HG03135 (cell line): ENCODE measurements around the gene SPG7.
"Not testable (repeated sequence)": the region's sequence is repeated elsewhere in the genome, so short reads cannot be mapped to it uniquely, and the experiment has no call there.

Source experiments
- ATAC-seq: cut with Tn5 transposase; IDR thresholded peaks from one replicate; pipeline ENCODE4 v1.9.1; 2021; ENCODE audit warnings: mild to moderate bottlenecking, moderate library complexity; ENCODE audit not compliant: unreplicated experiment

SPG7 gene

DNA sequence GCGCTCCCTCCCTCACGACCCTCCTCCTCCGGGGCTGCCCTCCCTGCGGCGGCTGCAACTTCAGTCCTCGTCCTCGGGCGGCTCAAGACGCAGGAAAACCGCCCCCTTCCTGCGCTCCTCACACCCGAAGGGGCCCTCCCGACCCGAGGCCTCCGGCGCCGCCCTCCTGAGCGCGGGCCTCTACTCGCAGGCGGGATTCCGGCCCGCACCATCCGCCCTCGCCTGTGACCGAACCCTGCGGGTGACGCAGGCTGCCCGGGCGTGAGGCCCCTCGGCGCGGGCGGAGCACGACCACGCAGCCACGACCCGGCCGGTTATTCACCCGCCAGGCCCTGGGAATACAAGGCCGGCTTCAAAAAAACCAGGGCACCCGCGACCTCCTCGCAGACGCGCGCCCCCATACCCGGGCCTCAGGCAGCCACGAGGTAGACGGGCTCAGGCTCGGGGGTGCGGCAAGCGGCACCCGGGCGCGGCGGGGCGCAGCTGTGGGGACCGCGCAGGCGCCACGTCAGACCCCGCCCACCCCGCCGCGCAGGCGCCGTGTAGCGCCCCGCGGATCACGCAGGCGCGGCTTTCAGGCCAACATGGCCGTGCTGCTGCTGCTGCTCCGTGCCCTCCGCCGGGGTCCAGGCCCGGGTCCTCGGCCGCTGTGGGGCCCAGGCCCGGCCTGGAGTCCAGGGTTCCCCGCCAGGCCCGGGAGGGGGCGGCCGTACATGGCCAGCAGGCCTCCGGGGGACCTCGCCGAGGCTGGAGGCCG lies at the start of gene SPG7:
Gene SPG7 (plus strand): TSS at position 570 of the 757 bp plus-strand sequence. CDS start 15 bp downstream, at position 585.
- ATAC-seq: peak; percentile 64

DNA sequence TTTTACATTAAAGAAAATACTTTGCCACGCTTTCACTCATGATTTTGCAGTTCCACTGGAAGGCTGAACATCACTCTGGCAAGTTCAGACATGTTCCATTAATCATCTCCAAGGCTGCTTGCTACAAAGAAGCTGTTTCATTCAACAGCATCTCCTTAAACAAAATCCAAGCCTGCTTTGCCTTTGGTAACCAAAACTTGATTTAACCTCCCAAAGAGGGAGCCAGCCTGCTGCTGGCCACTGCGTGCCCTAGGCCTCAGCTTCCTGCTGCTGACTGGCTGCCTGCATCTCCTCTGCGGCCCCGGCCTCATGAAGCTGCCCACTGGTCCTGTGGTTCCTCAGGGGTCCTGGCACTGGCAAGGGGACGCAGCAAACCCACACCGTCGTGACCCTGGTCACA lies 49.7 kb upstream of the SPG7 start:
- ATAC-seq: no peak

DNA sequence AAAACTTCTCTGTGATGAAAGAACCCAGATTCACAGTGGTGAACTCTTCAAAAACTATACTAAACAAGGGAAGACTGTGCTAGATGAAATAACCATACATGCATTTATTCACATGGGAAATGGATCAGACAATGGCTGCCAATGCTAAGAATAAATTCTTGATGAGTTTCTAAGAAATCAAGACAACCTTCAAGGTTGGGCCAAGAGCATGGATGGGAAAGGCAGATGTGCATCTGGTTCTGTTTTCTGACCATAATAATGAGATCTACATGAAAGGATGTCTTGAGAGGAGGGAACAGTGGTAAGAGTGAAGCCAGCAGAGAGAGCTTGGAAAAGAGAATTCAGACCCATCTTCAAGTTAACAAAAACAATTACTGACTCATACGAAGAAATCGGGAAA lies 49.2 kb upstream of the SPG7 start:
- no peak for ATAC-seq

DNA sequence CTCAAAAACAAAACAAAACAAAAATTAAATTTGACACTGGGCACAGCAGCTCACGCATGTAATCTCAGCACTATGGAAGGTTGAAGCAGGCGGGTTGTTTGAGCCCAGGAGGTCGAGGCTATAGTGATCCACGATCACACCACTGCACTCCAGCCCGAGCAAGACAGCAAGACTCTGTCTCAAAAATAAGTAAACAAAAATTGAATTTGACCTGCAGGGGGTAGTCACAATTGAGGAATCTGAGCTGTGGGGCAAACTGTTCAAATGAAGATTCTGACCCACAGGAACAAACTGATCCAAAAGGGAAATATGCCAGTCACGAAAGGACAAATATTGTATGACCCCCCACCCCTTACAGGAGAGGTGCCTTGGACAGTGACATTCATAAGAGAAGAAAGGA lies 47.6 kb upstream of the SPG7 start:
- no peak for ATAC-seq

GRCh38 chr16:89461890-89462289 lies 46.3 kb upstream of the SPG7 start:
- ATAC-seq: not testable (repeated sequence)

- ATAC-seq: not testable (repeated sequence)
These were observed 45.6 kb upstream of the SPG7 start for GRCh38 chr16:89462639-89463038.

DNA sequence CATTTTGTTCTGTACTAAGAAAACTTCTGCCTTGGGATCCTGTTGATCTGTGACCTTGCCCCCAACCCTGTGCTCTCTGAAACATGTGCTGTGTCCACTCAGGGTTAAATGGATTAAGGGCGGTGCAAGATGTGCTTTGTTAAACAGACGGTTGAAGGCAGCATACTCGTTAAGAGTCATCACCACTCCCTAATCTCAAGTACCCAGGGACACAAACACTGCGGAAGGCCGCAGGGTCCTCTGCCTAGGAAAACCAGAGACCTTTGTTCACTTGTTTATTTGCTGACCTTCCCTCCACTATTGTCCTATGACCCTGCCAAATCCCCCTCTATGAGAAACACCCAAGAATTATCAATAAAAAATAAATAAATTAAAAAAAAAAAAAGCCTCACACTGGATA lies 44.9 kb upstream of the SPG7 start:
- ATAC-seq: not testable (repeated sequence)

GRCh38 chr16:89466920-89467319 lies 41.3 kb upstream of the SPG7 start:
- ATAC-seq: no peak

- ATAC-seq: no peak
These were observed 40.8 kb upstream of the SPG7 start for GRCh38 chr16:89467382-89467781.

- ATAC-seq: no peak
These were observed 35.5 kb upstream of the SPG7 start for GRCh38 chr16:89472711-89473075.

- ATAC-seq: no peak
These were observed 35.0 kb upstream of the SPG7 start for GRCh38 chr16:89473136-89473712.

DNA sequence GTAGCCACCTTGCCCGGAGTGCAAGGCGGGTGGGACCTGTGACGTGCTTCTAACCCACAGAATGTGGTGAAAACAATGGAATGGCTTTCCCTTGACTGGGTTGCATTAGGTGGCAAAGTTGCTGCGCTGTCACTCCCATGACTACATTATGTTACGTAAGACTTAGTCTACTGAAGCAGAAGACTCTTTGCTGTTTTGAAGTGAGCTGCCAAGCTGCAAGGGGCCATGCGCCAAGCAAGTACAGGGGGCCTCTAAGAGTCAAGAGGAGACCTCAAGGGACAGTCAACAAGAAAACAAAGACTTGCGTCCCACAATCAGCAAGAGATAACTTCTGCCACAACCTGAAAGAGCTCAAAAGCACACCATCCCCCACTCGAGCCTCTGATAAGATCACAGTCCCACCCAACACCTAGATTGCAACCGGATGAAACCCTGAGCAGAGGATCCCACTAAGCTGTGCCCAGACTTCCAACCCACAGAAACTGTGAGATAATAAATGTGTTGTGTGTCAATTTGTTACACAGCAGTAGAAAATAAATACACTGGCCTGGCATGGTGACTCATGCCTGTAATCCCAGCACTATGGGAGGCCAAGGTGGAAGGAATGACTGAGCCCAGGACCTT lies 34.3 kb upstream of the SPG7 start:
- no peak for ATAC-seq

- ATAC-seq: no peak
These were observed 33.1 kb upstream of the SPG7 start for GRCh38 chr16:89475144-89475543.

DNA sequence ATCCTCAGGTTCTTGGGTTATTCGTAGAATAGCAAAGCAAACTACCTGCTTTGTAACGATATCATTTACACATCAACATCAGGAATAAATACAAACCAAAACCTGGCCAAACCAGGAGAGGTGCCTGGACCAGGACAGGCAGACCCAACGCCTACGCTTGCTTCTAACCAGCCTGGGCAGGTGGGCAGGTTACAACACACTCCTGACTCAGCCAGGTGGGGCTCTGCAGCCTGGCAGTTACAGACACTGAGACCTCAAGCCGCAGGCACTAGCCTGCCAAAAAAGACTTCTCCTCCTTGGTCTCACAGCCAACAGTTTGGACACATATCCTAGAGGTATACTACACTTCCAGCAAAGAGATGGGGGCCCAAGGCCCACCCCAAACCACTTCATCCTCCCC lies 31.8 kb upstream of the SPG7 start:
- no peak for ATAC-seq

DNA sequence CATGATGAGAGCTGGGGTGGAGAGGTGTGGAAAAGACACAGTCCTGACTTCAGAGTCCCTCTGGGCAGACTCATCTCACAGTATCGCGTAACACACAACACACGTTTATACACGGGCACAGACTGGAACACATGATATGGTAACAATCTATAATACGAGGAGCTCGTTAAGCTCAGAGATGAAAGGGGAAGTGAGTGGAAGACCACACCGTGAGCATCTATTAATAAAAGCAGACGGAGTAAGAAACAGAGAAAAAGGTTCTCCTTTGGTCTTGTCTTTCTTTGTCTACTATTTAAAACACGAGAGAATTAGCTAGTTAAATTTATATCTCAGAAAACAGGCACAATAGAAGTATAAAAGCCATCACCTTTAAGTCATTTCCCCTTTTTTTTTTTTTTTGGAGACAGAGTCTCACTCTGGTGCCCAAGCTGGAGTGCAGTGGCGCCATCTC lies 31.4 kb upstream of the SPG7 start:
- ATAC-seq: peak; percentile 50

DNA sequence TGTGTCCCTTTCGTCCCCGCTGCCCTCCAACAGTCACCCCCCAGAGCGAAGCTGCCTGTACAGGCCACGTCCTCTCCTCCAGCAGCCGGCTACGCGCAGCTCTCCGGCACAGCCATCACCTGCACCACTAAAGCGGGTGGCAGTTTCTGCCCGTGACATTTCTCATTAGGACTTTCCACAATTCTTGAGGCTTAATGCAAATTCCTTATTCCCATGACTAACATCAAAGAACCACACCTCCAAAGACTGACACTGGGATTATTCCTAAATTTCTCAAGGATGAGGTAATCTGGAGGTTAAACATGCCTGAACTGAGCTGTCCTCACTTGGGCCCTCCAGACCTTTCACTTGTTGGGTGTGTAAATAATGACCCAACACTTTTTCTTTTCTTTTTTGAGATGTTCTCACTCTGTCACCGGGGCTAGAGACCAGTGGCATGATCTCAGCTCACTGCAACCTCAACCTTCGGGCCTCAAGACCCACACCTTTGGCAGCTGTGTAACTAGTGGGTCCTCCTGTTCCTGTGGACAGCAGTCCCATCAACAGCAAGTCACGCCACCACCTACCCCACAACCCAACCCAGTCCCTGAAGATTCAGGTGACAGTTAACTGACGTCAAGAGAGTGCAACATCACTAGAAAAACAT lies 29.5 kb upstream of the SPG7 start:
- no peak for ATAC-seq

GRCh38 chr16:89481356-89481955 lies 26.7 kb upstream of the SPG7 start:
- no peak for ATAC-seq

DNA sequence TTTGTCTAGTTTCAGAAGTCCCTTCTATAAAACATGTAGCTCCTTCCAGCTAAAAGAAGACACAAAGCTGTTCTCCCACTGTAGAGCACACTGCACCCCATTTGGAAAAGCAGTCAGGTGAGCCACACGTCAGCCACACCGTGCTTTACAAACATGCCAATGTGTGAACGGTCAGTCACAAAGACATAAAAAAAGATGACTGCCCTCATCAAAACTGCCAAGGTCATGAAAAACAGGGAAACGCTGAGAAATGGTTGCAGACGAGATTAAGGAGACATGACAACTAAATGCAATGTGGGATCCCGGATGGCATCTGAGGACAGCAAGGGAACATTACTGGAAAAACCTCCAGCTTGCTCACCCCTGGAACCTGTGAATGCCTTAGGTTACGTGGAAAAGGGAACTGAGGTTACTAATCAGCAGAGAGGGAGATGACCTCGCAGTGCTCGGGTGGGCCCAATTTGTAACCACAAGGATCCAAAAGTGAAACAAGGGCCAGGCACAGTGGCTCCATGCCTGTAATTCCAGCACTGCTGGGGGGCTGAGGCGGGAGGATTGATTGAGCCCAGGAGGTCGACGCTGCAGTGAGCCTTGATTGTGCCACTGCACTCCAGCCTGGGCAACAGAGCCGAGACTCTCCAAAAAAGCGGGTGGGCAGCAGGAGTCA lies 25.9 kb upstream of the SPG7 start:
- no peak for ATAC-seq

DNA sequence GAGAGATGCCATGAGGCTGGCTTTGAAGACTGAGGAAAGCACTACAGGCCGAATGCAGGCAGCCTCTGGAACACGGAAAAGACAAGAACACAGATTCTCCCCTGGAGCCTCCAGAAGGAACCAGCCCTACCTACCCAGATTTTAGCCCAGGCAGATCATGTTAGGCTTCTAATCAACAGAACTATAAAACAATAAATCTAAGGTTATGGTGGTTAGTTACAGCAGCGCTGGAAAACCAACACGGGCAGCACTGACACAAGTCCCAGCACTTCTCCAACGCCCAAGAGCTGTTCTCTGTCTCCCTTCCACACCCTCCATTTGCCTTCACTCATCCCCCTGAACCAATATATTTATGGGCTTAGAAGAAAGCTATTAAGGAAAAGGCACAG lies 25.4 kb upstream of the SPG7 start:
- no peak for ATAC-seq

DNA sequence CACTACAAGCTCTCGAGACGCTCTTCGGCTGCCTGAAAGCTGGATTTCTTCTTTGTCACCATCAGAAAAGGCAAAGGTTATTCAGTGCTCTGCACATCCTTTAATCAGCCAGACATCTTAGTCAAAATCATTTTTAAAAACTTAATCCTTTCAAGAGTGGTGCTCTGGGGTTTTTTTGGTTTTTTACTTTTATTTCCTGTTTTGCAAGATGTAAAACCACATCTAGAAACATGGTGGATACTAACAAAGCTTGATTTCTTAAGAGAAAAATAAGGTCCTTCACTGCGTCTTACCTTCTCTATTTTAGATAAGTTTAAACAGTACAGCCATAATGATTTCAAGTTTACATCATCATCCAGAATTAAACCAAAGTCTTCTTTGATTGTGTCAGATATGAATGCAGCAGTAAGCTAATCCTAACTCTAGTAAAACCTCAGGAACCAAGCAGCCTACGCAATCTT lies 24.1 kb upstream of the SPG7 start:
- no peak for ATAC-seq
